ENCODE results near the gene C22orf39. TPM values are rescaled to one million over a fixed set of nuclear protein-coding genes. Genes with fewer than 3 reads are reported as not detected.

The C22orf39 gene
- total and polyA plus RNA-seq, 5 experiments from 2014 or later = 44.2 to 58.7 (median 51.9) TPM

GRCh38 chr22:19472233-19472632 lies 24.7 kb upstream of the C22orf39 start:
- ATAC-seq (no peak), DNase-seq (no peak)
- Mint-ChIP-seq H3K9me3 (no peaks in the 10 kb centered on the region), H3K4me3 (peak overlapping the region in 1 of 10 donors; percentile 33), H3K27me3 (no peaks in the 10 kb centered on the region), H3K4me1 (peaks cover 16 to 29% (median 24%) of the 10 kb centered on the region in 4 donors), H3K27ac (peak overlapping the region in 2 of 10 donors; percentile 29 to 80), H3K36me3 (peaks cover 0 to 69% (median 26%) of the 10 kb centered on the region in 3 donors)
- POLR2A ChIA-PET = no interaction called here

- peaks cover 0 to 75% (median 30%) of the 10 kb centered on the region in 3 donors for H3K36me3 Mint-ChIP-seq
- no peaks in the 10 kb centered on the region for H3K9me3 Mint-ChIP-seq
- H3K27me3 Mint-ChIP-seq = no peaks in the 10 kb centered on the region
- peaks cover 13 to 26% (median 22%) of the 10 kb centered on the region in 4 donors for H3K4me1 Mint-ChIP-seq
- H3K4me3 Mint-ChIP-seq = no peak overlapping the region
- DNase-seq (no peak), ATAC-seq (no peak)
- POLR2A ChIA-PET = no interaction called here
- no peak overlapping the region for H3K27ac Mint-ChIP-seq
Measured at GRCh38 chr22:19471572-19471971, 24.1 kb upstream of the C22orf39 start.

- ATAC-seq = no peak
- Mint-ChIP-seq H3K9me3 (no peaks in the 10 kb centered on the region), H3K4me1 (peaks cover 2 to 13% (median 13%) of the 10 kb centered on the region in 4 donors), H3K27me3 (no peaks in the 10 kb centered on the region), H3K27ac (peak overlapping the region in 1 of 10 donors; percentile 19), H3K4me3 (no peak overlapping the region), H3K36me3 (peaks cover 3 to 86% (median 35%) of the 10 kb centered on the region in 3 donors)
- no peak for DNase-seq
- POLR2A ChIA-PET = interaction anchor here (1.7 kb wide), 1 partner anchor 160 kb away, joined by 4 read pairs; no protein-coding TSS in a partner anchor
Measured at GRCh38 chr22:19470010-19470409, 22.5 kb upstream of the C22orf39 start.

GRCh38 chr22:19469421-19469820 lies 21.9 kb upstream of the C22orf39 start:
- POLR2A ChIA-PET = interaction anchor here (1.5 to 1.7 kb wide), 2 partner anchors 10 to 161 kb away, joined by 3 to 4 read pairs; partner anchors contain the start of genes CDC45 and UFD1
- peak overlapping the region in 1 of 10 donors; percentile 86 for H3K27ac Mint-ChIP-seq
- H3K27me3 Mint-ChIP-seq = no peaks in the 10 kb centered on the region
- H3K4me1 Mint-ChIP-seq = peaks cover 2 to 13% (median 13%) of the 10 kb centered on the region in 4 donors
- H3K4me3 Mint-ChIP-seq = no peak overlapping the region
- no peaks in the 10 kb centered on the region for H3K9me3 Mint-ChIP-seq
- peaks cover 5 to 89% (median 36%) of the 10 kb centered on the region in 3 donors for H3K36me3 Mint-ChIP-seq
- no peak for DNase-seq
- no peak for ATAC-seq

GRCh38 chr22:19467912-19468311 lies 20.4 kb upstream of the C22orf39 start:
- Mint-ChIP-seq H3K36me3 (peaks cover 5 to 90% (median 36%) of the 10 kb centered on the region in 3 donors), H3K27ac (peak overlapping the region in 2 of 10 donors; percentile 7 to 29), H3K27me3 (no peaks in the 10 kb centered on the region), H3K9me3 (no peaks in the 10 kb centered on the region), H3K4me1 (peaks cover 0 to 11% (median 8%) of the 10 kb centered on the region in 4 donors), H3K4me3 (no peak overlapping the region)
- no peak for ATAC-seq
- DNase-seq = no peak
- POLR2A ChIA-PET = no interaction called here

DNA sequence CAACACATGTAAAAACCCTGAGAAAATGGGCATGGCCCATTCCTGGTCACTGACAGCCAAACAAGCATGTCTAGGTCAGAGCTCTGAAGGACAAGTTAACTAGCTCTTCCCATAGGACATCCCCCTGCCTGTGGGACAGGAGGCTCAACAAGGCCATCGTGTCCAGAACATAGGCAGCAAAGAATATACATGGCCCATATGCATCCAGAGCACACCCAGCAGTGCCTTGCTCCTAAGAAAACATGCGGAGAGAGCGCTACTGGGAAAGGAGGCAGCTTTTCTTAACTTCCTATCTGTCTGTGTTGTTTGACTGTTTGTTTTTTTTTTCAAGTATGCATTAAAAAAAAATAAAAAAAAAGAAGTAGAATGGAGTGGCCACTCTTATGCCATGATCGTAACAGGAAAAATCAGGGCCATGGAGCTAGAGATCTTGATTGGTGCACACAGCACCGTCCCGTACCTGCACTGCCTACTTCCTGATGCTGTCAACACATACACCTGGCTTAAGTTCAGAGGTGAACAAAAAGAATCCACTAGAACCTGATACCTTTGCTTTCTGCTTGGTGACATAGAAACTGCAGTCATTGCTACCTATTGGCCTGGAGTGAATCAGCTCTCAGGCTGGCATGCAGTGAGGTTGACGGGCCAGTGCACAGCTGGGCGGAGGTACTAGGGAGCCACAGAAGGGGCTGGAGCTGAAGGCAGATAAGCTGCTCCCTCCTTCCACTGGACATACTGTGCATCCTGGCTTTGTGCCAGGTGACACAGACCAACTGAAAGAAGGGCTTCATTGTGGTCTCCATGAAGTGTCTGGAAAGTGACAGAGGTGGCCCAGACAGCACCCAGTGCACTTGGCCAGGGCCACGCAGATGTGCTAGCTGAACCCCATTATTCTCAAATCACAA lies 19.6 kb upstream of the C22orf39 start:
- peak overlapping the region in 1 of 10 donors; percentile 29 for H3K27ac Mint-ChIP-seq
- POLR2A ChIA-PET = interaction anchor here (1.3 kb wide), 1 partner anchor 12 kb away, joined by 3 read pairs; the partner anchor contains the start of gene CDC45
- peaks cover 0 to 11% (median 8%) of the 10 kb centered on the region in 4 donors for H3K4me1 Mint-ChIP-seq
- H3K36me3 Mint-ChIP-seq = peaks cover 5 to 90% (median 36%) of the 10 kb centered on the region in 3 donors
- H3K9me3 Mint-ChIP-seq = no peaks in the 10 kb centered on the region
- DNase-seq (no peak), ATAC-seq (no peak)
- H3K4me3 Mint-ChIP-seq = no peak overlapping the region
- no peaks in the 10 kb centered on the region for H3K27me3 Mint-ChIP-seq

GRCh38 chr22:19466126-19466716 lies 18.7 kb upstream of the C22orf39 start:
- ATAC-seq = no peak
- no peak overlapping the region for H3K27ac Mint-ChIP-seq
- DNase-seq = no peak
- H3K36me3 Mint-ChIP-seq = peaks cover 5 to 87% (median 29%) of the 10 kb centered on the region in 3 donors
- H3K4me1 Mint-ChIP-seq = peaks cover 0 to 11% (median 8%) of the 10 kb centered on the region in 4 donors
- no peaks in the 10 kb centered on the region for H3K27me3 Mint-ChIP-seq
- POLR2A ChIA-PET = interaction anchor here (1.3 kb wide), 1 partner anchor 13 kb away, joined by 3 read pairs; the partner anchor contains the start of gene CDC45
- H3K4me3 Mint-ChIP-seq = no peak overlapping the region
- H3K9me3 Mint-ChIP-seq = no peaks in the 10 kb centered on the region

DNA sequence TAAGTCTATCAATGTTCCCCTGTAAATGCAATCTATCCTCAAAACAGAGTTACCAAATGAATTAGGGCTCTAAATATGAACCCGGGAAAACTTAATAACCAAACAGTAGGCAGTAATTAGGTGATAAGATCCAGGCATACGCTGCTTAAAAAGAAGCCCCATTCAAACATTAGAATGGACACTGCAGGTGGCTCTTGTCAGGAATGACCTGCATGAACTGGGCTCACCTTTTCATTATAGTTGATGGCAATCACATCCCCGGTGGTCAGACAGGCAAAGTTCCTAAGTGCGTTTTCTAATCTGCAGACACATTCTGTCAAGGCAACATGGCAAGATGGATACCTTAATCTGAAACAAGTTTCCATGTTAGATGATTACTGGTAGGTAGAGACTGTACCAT lies 17.5 kb upstream of the C22orf39 start:
- ATAC-seq (no peak), DNase-seq (no peak)
- POLR2A ChIA-PET = no interaction called here
- peaks cover 5 to 80% (median 26%) of the 10 kb centered on the region in 3 donors for H3K36me3 Mint-ChIP-seq
- H3K4me3 Mint-ChIP-seq = no peak overlapping the region
- peaks cover 0 to 10% (median 7%) of the 10 kb centered on the region in 4 donors for H3K4me1 Mint-ChIP-seq
- H3K9me3 Mint-ChIP-seq = no peaks in the 10 kb centered on the region
- no peak overlapping the region for H3K27ac Mint-ChIP-seq
- no peaks in the 10 kb centered on the region for H3K27me3 Mint-ChIP-seq

DNA sequence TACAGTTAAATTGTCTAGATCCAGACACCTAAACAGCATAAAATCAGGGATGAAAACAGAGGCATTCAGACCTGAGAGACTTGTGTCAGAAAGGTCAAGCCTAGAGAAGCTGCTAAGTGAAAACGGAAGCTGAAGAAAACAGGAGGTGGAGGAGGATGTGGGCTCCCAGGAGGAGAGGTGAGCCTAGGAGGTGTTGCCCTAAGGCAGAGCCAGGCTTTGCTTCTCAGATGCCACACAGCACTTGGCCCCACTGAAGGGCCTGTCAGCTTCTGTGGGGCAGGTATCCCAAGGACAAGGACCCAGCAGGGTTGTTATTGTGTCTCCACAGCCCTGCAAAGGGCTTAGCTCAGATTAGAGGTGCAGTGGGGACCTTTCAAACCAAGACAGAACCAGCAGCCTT lies 17.0 kb upstream of the C22orf39 start:
- DNase-seq (no peak), ATAC-seq (no peak)
- Mint-ChIP-seq H3K9me3 (no peaks in the 10 kb centered on the region), H3K36me3 (peaks cover 5 to 76% (median 24%) of the 10 kb centered on the region in 3 donors), H3K4me1 (peaks cover 0 to 9% (median 7%) of the 10 kb centered on the region in 4 donors), H3K27ac (peak overlapping the region in 1 of 10 donors; percentile 25), H3K4me3 (no peak overlapping the region), H3K27me3 (no peaks in the 10 kb centered on the region)
- POLR2A ChIA-PET = no interaction called here

- no peaks in the 10 kb centered on the region for H3K9me3 Mint-ChIP-seq
- no peak overlapping the region for H3K4me3 Mint-ChIP-seq
- peak overlapping the region in 2 of 10 donors; percentile 11 to 25 for H3K27ac Mint-ChIP-seq
- POLR2A ChIA-PET = no interaction called here
- peaks cover 0 to 4% (median 3%) of the 10 kb centered on the region in 4 donors for H3K4me1 Mint-ChIP-seq
- H3K36me3 Mint-ChIP-seq = peaks cover 5 to 72% (median 24%) of the 10 kb centered on the region in 3 donors
- DNase-seq = no peak
- ATAC-seq = no peak
- no peaks in the 10 kb centered on the region for H3K27me3 Mint-ChIP-seq
Measured at GRCh38 chr22:19463491-19464469, 16.3 kb upstream of the C22orf39 start.

GRCh38 chr22:19463008-19463407 lies 15.5 kb upstream of the C22orf39 start:
- no peaks in the 10 kb centered on the region for H3K9me3 Mint-ChIP-seq
- DNase-seq (no peak), ATAC-seq (no peak)
- peak overlapping the region in 2 of 10 donors; percentile 20 to 25 for H3K27ac Mint-ChIP-seq
- POLR2A ChIA-PET = no interaction called here
- peaks cover 0 to 3% (median 1%) of the 10 kb centered on the region in 4 donors for H3K4me1 Mint-ChIP-seq
- H3K36me3 Mint-ChIP-seq = peaks cover 5 to 68% (median 19%) of the 10 kb centered on the region in 3 donors
- no peak overlapping the region for H3K4me3 Mint-ChIP-seq
- H3K27me3 Mint-ChIP-seq = no peaks in the 10 kb centered on the region

- Mint-ChIP-seq H3K27ac (no peak overlapping the region), H3K9me3 (no peaks in the 10 kb centered on the region), H3K4me3 (no peak overlapping the region), H3K27me3 (no peaks in the 10 kb centered on the region), H3K4me1 (no peaks in the 10 kb centered on the region), H3K36me3 (peaks cover 5 to 66% (median 7%) of the 10 kb centered on the region in 3 donors)
- POLR2A ChIA-PET = no interaction called here
- ATAC-seq (no peak), DNase-seq (no peak)
Measured at GRCh38 chr22:19461506-19461905, 14.0 kb upstream of the C22orf39 start.

All from naive thymus-derived CD8-positive, alpha-beta T cell (primary cell).